GM12865 (cell line): ENCODE data around the gene UBN2.
A peak's percentile ranks its signal among the peaks of the same experiment; 100 is the strongest.
"Not testable (repeated sequence)": the region's sequence is repeated elsewhere in the genome, so short reads cannot be mapped to it uniquely, and the experiment has no call there.

Experiments used
- DNase-seq: peaks from one replicate; pipeline ENCODE4 v3.0.0; 2010; ENCODE audit warnings: low read depth
- H3K4me3 ChIP-seq: 2 replicates; pipeline ENCODE4 v1.5.1; 2011; ENCODE audit warnings: mild to moderate bottlenecking, low read depth, low read length, control low read depth
- TF ChIP-seq, protein P1 (sequence below): IDR thresholded peaks from 2 replicates; pipeline ENCODE4 v1.5.1; 2011; ENCODE audit warnings: low read length, control low read depth, low read depth, inconsistent platforms; ENCODE audit not compliant: insufficient read depth; ENCODE audit errors: missing control alignments

Gene UBN2

DNA sequence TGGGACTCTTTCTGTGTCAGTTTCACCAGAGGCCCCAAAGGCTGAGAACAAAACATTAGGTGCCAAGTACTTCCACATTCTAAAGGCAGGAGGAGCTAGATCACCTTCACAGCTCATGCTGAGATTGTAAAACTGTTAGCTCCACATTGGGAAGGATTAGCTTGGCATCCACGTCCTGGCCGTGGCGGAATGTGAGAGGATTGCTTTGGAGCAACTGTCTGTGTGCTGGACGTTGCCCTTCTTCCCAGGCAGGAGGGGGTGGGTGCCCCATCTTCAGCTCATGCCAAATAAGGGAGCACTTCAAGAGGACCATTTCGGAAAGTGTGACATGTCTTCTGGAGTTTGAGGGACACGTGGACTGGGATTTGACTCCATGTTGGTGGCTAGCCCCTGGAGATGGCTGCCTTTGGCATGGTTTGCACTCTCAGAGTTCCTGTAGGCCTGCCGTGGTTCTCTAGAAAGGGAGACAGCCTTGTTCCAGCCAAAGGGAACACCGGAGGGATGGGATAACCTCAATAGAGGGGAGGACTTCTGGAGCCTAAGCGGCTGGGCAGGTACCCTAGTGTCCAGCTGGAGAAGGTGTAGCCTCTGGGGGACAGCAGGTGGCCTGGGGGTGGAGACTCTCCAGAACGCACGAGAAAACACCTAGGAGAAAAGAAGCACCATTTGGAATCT lies 90.2 kb downstream of the UBN2 start:
- peak; percentile 26 for DNase-seq
- TF ChIP-seq, protein P1, sequence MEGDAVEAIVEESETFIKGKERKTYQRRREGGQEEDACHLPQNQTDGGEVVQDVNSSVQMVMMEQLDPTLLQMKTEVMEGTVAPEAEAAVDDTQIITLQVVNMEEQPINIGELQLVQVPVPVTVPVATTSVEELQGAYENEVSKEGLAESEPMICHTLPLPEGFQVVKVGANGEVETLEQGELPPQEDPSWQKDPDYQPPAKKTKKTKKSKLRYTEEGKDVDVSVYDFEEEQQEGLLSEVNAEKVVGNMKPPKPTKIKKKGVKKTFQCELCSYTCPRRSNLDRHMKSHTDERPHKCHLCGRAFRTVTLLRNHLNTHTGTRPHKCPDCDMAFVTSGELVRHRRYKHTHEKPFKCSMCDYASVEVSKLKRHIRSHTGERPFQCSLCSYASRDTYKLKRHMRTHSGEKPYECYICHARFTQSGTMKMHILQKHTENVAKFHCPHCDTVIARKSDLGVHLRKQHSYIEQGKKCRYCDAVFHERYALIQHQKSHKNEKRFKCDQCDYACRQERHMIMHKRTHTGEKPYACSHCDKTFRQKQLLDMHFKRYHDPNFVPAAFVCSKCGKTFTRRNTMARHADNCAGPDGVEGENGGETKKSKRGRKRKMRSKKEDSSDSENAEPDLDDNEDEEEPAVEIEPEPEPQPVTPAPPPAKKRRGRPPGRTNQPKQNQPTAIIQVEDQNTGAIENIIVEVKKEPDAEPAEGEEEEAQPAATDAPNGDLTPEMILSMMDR = peak; percentile 35
- no peak overlapping the region for H3K4me3 ChIP-seq

DNA sequence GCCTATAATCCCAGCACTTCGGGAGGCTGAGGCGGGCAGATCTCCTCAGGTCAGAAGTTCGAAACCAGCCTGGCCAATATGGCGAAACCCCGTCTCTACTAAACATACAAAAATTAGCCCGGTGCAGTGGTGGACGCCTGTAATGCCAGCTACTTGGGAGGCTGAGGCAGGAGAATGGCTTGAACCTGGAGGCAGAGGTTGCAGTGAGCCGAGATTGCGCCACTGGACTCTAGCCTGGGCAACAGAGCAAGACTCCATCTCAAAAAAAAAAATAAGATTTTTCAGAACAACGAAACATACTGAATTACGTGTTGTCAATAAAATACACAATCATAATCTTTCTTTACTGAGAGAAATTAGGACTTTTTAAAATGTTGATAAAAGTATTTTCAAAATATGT lies 93.7 kb downstream of the UBN2 start:
- not testable (repeated sequence) for H3K4me3 ChIP-seq, DNase-seq

- TF ChIP-seq, protein P1 = no peak
- DNase-seq = no peak
- no peak overlapping the region for H3K4me3 ChIP-seq
Measured at GRCh38 chr7:139328375-139328774, 97.3 kb downstream of the UBN2 start.

DNA sequence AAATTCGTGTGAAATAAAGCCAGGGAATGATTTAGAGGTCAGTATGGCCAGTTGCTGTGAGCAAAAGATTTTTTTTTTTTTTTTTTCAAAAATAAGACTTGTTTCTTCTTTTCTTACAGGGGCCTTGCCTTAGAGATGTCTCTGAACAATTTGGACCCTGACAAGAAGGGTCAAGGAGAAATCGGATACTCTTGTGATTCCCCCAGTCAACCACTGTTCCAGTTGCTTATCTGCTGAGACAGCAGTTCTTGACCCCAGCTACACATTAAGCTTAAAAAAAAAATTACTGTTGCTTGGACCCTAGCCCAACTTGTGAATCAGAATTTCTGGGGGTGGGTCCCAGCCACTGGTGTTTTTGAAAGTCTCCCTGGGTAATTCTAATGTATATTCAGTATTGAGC lies 98.1 kb downstream of the UBN2 start:
- H3K4me3 ChIP-seq = no peak overlapping the region
- TF ChIP-seq, protein P1 = no peak
- DNase-seq = no peak

DNA sequence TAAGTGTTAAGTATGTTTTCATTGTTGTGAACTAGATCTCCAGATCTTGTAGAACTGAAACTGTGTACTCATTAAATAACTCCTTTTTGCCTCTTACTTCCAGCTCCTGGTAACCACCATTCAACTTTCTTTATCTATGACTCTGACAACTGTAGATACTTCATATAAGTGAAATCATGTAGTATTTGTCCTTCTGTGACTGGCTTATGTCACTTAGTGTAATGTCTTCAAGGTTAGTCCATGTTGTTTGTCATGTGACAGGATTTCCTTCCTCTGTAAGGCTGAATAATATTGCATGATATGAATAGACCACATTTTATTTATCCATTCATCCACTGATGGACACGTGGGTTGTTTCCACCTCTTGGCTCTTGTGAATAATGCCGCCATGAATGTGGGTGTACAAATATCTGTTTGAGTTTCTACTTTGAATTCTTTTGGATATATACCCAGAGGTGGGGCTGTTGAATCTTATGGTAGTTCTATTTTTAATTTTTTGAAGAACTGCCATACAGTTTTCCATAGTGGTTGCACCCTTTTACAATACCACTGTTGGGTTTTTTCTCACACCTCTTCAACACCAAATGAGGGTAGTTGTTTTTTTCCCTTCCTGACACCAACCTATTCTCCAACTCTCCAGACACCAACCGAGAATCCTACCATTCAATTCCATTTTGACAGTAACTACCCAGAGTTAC lies 99.4 kb downstream of the UBN2 start:
- TF ChIP-seq, protein P1 = no peak
- no peak overlapping the region for H3K4me3 ChIP-seq
- no peak for DNase-seq

- no peak overlapping the region for H3K4me3 ChIP-seq
- TF ChIP-seq, protein P1 = no peak
Measured at GRCh38 chr7:139332697-139333359, 101.8 kb downstream of the UBN2 start.

DNA sequence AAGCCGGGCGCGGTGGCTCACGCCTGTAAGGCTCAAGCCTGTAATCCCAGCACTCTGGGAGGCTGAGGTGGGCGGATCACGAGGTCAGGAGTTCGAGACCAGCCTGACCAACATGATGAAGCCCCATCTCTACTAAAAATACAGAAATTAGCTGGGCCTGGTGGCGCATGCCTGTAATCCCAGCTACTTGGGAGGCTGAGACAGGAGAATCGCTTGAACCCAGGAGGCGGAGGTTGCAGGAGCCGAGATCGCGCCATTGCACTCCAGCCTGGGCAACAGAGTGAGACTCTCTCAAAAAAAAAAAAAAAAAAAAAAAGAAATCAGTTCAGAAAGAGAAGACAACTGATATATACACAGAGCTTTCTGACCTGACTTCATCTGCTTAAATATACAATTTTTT lies 102.4 kb downstream of the UBN2 start:
- DNase-seq, H3K4me3 ChIP-seq: not testable (repeated sequence)

More at GRCh38 chr7:139332697-139333359, 101.8 kb downstream of the UBN2 start:
- no peak for DNase-seq
